ENCODE results near the gene PHLDB2.

DNA sequence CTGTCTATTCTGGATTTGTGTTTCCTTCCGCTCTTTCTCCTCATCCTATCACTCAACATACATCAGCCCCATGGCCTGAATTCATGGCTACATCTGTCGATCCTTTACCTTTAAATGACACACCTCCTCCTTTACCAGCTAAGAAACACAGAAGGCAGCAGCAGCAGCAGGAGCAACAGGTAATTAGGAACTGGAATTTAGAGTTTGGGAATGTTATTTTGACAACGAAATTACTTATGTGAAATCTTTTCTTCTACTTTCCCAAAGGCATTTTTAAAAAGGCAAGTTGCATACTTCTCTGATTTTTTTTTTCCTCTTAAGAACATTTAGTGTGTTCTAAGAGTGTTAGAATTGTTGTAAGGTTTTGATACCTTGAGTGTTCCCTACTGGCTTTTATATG lies 90.6 kb downstream of the PHLDB2 start:
- TF ChIP-seq POLR2A (IDR thresholded peaks at IDR 0.05; ENCODE audit: low read length): no peak
- TF ChIP-seq CEBPB (IDR thresholded peaks at IDR 0.05): no peak
- TF ChIP-seq MAZ (IDR thresholded peaks at IDR 0.05; ENCODE audit: borderline replicate concordance, low read depth, low read length): no peak
- no peak for TF ChIP-seq RCOR1 (IDR thresholded peaks at IDR 0.05; ENCODE audit: low read depth, low read length)
- TF ChIP-seq ZNF302 (CRISPR knock-in tag; IDR thresholded peaks at IDR 0.05): no peak
- no peak for TF ChIP-seq CTCF (IDR thresholded peaks at IDR 0.05)
- no peak for TF ChIP-seq JUN (IDR thresholded peaks at IDR 0.05)
- TF ChIP-seq ZFP36 (IDR thresholded peaks at IDR 0.05; ENCODE audit: borderline replicate concordance, partially characterized antibody): no peak
- no peak for TF ChIP-seq HMGXB4 (CRISPR knock-in tag; IDR thresholded peaks at IDR 0.05; ENCODE audit: borderline replicate concordance)
